B cell (primary cell): ENCODE data around the gene B3GALT6. TPM values are rescaled to one million over a fixed set of nuclear protein-coding genes. Genes with fewer than 3 reads are reported as not detected.

Experiments used
- ATAC-seq: fragments of 200-7000 bp; cut with Tn5 transposase; one replicate; pipeline ENCODE4 v1.10.0; 2021; ENCODE audit warnings: low read depth, mild to moderate bottlenecking, moderate number of reproducible peaks, moderate library complexity
- CTCF ChIA-PET: fragments of 350-600 bp; sonication (Branson Sonifier 250); formaldehyde crosslinking; loops from one replicate; lab custom pipeline; 2021; ENCODE audit warnings: antibody characterized with exemption, inconsistent platforms; lab: Charles Lee
- POLR2A ChIA-PET: fragments of 350-600 bp; sonication (Branson Sonifier 250); formaldehyde crosslinking; loops from one replicate; lab custom pipeline; 2021; ENCODE audit warnings: antibody characterized with exemption; lab: Charles Lee
- DNase-seq: peaks from one replicate; pipeline ENCODE4 v3.0.0; 2013
- H2AFZ ChIP-seq: 2 replicates; pipeline ENCODE4 v1.6.1; 2012; ENCODE audit warnings: mild to moderate bottlenecking, low read depth, low read length; ENCODE audit not compliant: insufficient read depth, poor library complexity, severe bottlenecking
- H3K27ac ChIP-seq, 2 donors: 1 replicate in 1 of 2; 2 replicates in 1 of 2; pipeline ENCODE4 v1.5.1; 2012 to 2013; ENCODE audit warnings: low read length in 2 of 2, mild to moderate bottlenecking in 2 of 2, moderate library complexity in 1 of 2
- H3K27me3 ChIP-seq, 4 experiments: fragments of 200-600 bp in 1 of 4; sonication (generic) in 1 of 4; replicated peaks in 1 of 4; 1 replicate in 2 of 4; 2 replicates in 2 of 4; pipeline versions ENCODE4 v1.6.1 to v1.7.0; 2013 to 2016; ENCODE audit warnings: low read length in 3 of 4, mild to moderate bottlenecking in 2 of 4, mixed read lengths in 1 of 4, moderate library complexity in 1 of 4; ENCODE audit not compliant: insufficient read depth in 4 of 4, control insufficient read depth in 3 of 4; ENCODE audit errors: control extremely low read depth in 1 of 4
- H3K36me3 ChIP-seq, 2 experiments: replicated peaks in 1 of 2; 1 replicate in 1 of 2; 2 replicates in 1 of 2; pipeline versions ENCODE4 v1.6.1 to v1.7.1; 2013; ENCODE audit warnings: low read length in 1 of 2; ENCODE audit not compliant: insufficient read depth in 2 of 2, control insufficient read depth in 1 of 2; ENCODE audit errors: control extremely low read depth in 1 of 2, extremely low read depth in 1 of 2
- H3K4me1 ChIP-seq, 2 donors: fragments of 200-600 bp in 1 of 2; sonication (generic) in 1 of 2; 1 replicate in 1 of 2; 2 replicates in 1 of 2; pipeline versions ENCODE4 v1.5.1 to v1.6.1; 2013 to 2017; ENCODE audit warnings: low read length in 2 of 2; ENCODE audit not compliant: control insufficient read depth in 2 of 2, insufficient read depth in 2 of 2
- H3K4me2 ChIP-seq: replicated peaks from 2 replicates; pipeline ENCODE3; 2012; ENCODE audit warnings: mild to moderate bottlenecking, low read depth, low read length; ENCODE audit not compliant: poor library complexity, severe bottlenecking
- H3K4me3 ChIP-seq, 5 experiments: fragments of 200-600 bp in 1 of 5; sonication (generic) in 1 of 5; 1 replicate in 3 of 5; 2 replicates in 2 of 5; pipeline versions ENCODE4 v1.5.1 to v1.7.0; 2011 to 2016; ENCODE audit warnings: low read length in 4 of 5, mild to moderate bottlenecking in 4 of 5, low read depth in 2 of 5, control low read depth in 1 of 5, moderate library complexity in 1 of 5; ENCODE audit not compliant: insufficient read depth in 1 of 5; ENCODE audit errors: control extremely low read depth in 1 of 5, extremely low read depth in 1 of 5
- H3K79me2 ChIP-seq: fragments of 200-600 bp; sonication (generic); one replicate; pipeline ENCODE4 v1.6.0; 2016; ENCODE audit warnings: low read length; ENCODE audit not compliant: control insufficient read depth, insufficient read depth
- H3K9ac ChIP-seq: fragments of 200-600 bp; sonication (generic); 2 replicates; pipeline ENCODE4 v1.6.1; 2017; ENCODE audit warnings: mild to moderate bottlenecking, low read length, moderate library complexity
- H3K9me3 ChIP-seq, 3 donors: one replicate each; pipeline versions ENCODE4 v1.6.1 to v1.7.1; 2013; ENCODE audit warnings: low read length in 2 of 3; ENCODE audit not compliant: control insufficient read depth in 2 of 3, insufficient read depth in 1 of 3; ENCODE audit errors: control extremely low read depth in 1 of 3
- H4K20me1 ChIP-seq: 2 replicates; pipeline ENCODE4 v1.6.0; 2012; ENCODE audit warnings: mild to moderate bottlenecking, low read length; ENCODE audit not compliant: insufficient read depth, control insufficient read depth, poor library complexity, severe bottlenecking
- H3K27ac Mint-ChIP-seq: one replicate; pipeline ENCODE4 v1.8.0; 2021; ENCODE audit warnings: mixed read lengths
- H3K27me3 Mint-ChIP-seq: one replicate; pipeline ENCODE4 v1.8.0; 2021; ENCODE audit warnings: mixed read lengths
- H3K4me1 Mint-ChIP-seq: one replicate; pipeline ENCODE4 v1.8.0; 2021; ENCODE audit warnings: mixed read lengths
- H3K4me3 Mint-ChIP-seq: one replicate; pipeline ENCODE4 v1.8.0; 2021; ENCODE audit warnings: mixed read lengths
- H3K9me3 Mint-ChIP-seq: one replicate; pipeline ENCODE4 v1.8.0; 2022; ENCODE audit warnings: mixed read lengths; ENCODE audit not compliant: insufficient read depth
- CTCF ChIP-seq: fragments of 200-600 bp; IDR thresholded peaks from one replicate; pipeline ENCODE4 v1.8.0; 2022; ENCODE audit warnings: antibody characterized with exemption, mild to moderate bottlenecking
- EZH2 ChIP-seq: IDR thresholded peaks from 2 replicates; pipeline ENCODE4 v1.6.1; 2012; ENCODE audit warnings: borderline replicate concordance, low read depth, mild to moderate bottlenecking, moderate library complexity, low read length; ENCODE audit not compliant: insufficient read depth, poor library complexity, severe bottlenecking
- WGBS: methylation state at CpG from one replicate; pipeline ENCODE4 v1.1.5; 2013; ENCODE audit warnings: missing lambda C conversion rate; ENCODE audit not compliant: insufficient coverage; 5-methylcytosine and 5-hydroxymethylcytosine counted together
- intact Hi-C: fragments of 100-400 bp; cut with micrococcal nuclease; formaldehyde crosslinking; loops from one replicate; pipeline ENCODE4 v1.10.0; 2022
- polyA plus RNA-seq: library from polyadenylated mRNA; depleted of rRNA; stranded (reverse); fragments of >200 nt; gene quantifications from 2 replicates; pipeline ENCODE4 v1.2.3, GENCODE V29; 2012
- total RNA-seq, 2 donors: library from RNA; stranded (reverse); fragments of 120-200 nt in 1 of 2; gene quantifications; 1 replicate in 1 of 2; 2 replicates in 1 of 2; pipeline versions ENCODE4 v1.2.3 to v1.2.4, GENCODE V29; 2013 to 2022

Gene B3GALT6
- total and polyA plus RNA-seq, 2 donors (not counting 1 experiment from before 2014, with no cell fraction given): 5.9 to 21.0 TPM

DNA sequence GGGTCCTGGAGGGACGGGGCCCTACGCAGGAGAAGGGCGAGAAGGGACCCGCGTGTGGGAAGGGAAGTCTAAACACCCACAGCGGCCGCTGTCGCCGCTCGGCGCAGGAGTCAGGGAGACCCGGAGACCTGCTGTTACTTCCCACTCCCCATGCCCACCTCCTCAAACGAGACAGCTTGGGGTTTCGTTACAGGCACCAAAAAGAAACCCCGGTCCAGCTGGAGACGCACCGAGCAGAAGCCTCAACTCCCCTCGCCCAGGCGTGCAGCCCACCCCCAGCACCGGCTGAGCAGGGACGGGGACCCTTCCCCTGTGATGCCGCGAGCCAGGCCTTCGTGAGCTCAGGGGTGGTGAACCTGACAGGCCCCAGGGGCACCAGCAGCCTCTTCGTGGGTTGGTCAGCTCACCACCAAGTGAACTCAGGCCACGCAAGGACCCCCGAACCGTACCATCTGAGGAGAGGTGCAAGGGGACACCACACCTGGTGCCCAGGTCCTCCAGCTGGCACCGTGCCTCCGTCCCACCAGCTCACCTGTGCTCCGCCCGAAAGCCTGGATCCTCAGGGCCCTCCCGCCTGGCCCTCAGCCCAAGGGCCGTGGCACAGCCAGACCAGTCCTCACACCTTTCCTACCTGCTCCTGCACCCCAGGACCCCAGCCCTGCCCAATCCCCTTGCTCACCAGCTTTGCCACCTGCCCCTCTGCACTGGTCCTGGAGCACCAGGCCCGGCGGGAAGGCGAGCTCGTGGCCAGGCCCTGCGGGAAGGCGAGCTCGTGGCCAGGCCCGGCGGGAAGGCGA is 5.3 kb upstream of the B3GALT6 start:
- H3K27me3 ChIP-seq: no peaks in the 10 kb centered on the region
- H3K4me3 Mint-ChIP-seq: no peak overlapping the region
- H3K36me3 ChIP-seq: peaks cover 0 to 59% of the 10 kb centered on the region in 2 experiments
- no peak overlapping the region for H3K4me3 ChIP-seq
- peaks cover 93% of the 10 kb centered on the region for H4K20me1 ChIP-seq
- no peak for ATAC-seq
- peaks cover 21% of the 10 kb centered on the region for H3K4me1 Mint-ChIP-seq
- no peak overlapping the region for H2AFZ ChIP-seq
- intact Hi-C loops: no loop called here
- peaks cover 14 to 21% of the 10 kb centered on the region in 2 donors for H3K4me1 ChIP-seq
- H3K27me3 Mint-ChIP-seq: no peaks in the 10 kb centered on the region
- ChIA-PET POLR2A (interaction anchor here (0.7 to 1.2 kb wide), 2 partner anchors 24 to 52 kb away, joined by 3 to 5 read pairs; no protein-coding TSS in a partner anchor), CTCF (interaction anchor here (1.4 kb wide), 1 partner anchor 11 kb away, joined by 3 read pairs; no protein-coding TSS in a partner anchor)
- no peak for TF ChIP-seq CTCF
- TF ChIP-seq EZH2: no peak
- H3K27ac ChIP-seq: no peak overlapping the region
- DNase-seq: no peak
- H3K79me2 ChIP-seq: peaks cover 76% of the 10 kb centered on the region
- 94% methylated on average over 44 of the region's 44 CpGs for WGBS
- no peak overlapping the region for H3K27ac Mint-ChIP-seq
- no peak overlapping the region for H3K4me2 ChIP-seq
- no peaks in the 10 kb centered on the region for H3K9me3 ChIP-seq
- no peaks in the 10 kb centered on the region for H3K9me3 Mint-ChIP-seq
- H3K9ac ChIP-seq: no peak overlapping the region

GRCh38 chr1:1227386-1227785 is 4.7 kb upstream of the B3GALT6 start:
- no peak for TF ChIP-seq CTCF
- TF ChIP-seq EZH2: no peak
- Histone ChIP-seq H3K27ac (no peak overlapping the region), H3K4me3 (no peak overlapping the region), H3K9me3 (no peaks in the 10 kb centered on the region), H3K27me3 (no peaks in the 10 kb centered on the region), H3K4me2 (no peak overlapping the region), H3K36me3 (peaks cover 0 to 53% of the 10 kb centered on the region in 2 experiments), H3K4me1 (peaks cover 14 to 21% of the 10 kb centered on the region in 2 donors), H4K20me1 (peaks cover 87% of the 10 kb centered on the region), H3K79me2 (peaks cover 73% of the 10 kb centered on the region), H3K9ac (no peak overlapping the region), H2AFZ (no peak overlapping the region)
- H3K4me3 Mint-ChIP-seq: no peak overlapping the region
- H3K4me1 Mint-ChIP-seq: peaks cover 21% of the 10 kb centered on the region
- WGBS: 95% methylated on average over 23 of the region's 25 CpGs
- ChIA-PET CTCF (interaction anchor here (1.4 kb wide), 1 partner anchor 12 kb away, joined by 3 read pairs; no protein-coding TSS in a partner anchor), POLR2A (interaction anchor here (0.7 kb wide), 1 partner anchor 23 kb away, joined by 5 read pairs; no protein-coding TSS in a partner anchor)
- no peak for DNase-seq
- H3K9me3 Mint-ChIP-seq: no peaks in the 10 kb centered on the region
- no peak overlapping the region for H3K27ac Mint-ChIP-seq
- ATAC-seq: no peak
- H3K27me3 Mint-ChIP-seq: no peaks in the 10 kb centered on the region
- intact Hi-C loops: no loop called here
